SKM-1 (cell line): ENCODE data around the gene ARL17A.
"Not testable (repeated sequence)": the region's sequence is repeated elsewhere in the genome, so short reads cannot be mapped to it uniquely, and the experiment has no call there.

Experiments used
- DNase-seq: peaks from one replicate; lab custom pipeline; 2025; ENCODE audit not compliant: unreplicated experiment; lab: John Stamatoyannopoulos, UW

ARL17A gene

GRCh38 chr17:46579083-46580075 lies at the start of gene ARL17A:
ARL17A (minus strand) TSS chr17:46579691; CDS start chr17:46576322, 3,369 bp downstream.
- not testable (repeated sequence) for DNase-seq

DNA sequence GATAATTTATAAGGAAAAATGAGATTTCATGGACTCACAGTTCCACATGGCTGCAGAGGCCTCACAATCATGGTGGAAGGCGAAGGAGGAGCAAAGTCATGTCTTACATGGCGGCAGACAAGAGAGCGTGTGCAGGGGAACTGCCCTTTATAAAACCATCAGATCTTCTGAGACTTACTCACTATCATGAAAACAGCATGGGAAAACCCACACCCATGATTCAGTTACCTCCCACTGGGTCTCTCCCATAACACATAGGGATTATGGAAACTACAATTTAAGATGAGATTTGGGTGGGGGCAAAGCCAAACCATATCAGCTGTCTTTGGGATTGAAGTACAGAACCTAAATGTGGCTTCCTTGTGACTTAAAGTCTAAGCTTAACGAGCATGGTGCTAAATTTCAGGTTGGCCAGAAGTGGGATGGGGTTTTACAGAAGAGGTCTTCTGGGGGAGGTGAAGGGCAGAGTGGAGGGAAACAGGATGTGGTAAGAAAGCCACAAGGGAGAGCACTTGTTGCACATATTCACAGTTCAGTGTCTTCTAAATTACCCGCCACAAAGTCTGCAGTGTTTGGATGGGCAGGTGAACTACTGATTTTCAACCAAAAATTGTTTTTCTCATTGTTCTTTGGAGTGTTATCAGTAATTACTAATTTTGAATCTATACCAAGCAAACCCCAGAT lies 49.4 kb upstream of the ARL17A start:
- DNase-seq = not testable (repeated sequence)

DNA sequence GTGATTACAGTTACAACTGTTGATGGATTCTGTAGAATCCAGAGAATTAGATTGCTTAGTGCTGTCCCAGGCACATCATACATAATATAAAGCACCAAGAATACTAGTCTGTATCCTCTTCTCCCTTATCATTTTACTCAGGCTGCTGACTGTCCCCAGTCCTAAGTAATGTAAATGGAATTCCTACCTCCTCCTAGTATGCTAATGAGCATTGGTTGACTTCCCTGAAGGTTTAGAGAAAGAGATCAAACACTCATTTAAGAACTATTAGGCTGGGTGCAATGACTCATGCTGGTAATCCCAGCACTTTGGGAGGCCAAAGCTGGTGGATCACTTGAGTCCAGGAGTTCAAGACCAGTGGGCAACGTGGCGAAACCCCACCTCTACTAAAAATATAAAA lies 48.0 kb upstream of the ARL17A start:
- not testable (repeated sequence) for DNase-seq

DNA sequence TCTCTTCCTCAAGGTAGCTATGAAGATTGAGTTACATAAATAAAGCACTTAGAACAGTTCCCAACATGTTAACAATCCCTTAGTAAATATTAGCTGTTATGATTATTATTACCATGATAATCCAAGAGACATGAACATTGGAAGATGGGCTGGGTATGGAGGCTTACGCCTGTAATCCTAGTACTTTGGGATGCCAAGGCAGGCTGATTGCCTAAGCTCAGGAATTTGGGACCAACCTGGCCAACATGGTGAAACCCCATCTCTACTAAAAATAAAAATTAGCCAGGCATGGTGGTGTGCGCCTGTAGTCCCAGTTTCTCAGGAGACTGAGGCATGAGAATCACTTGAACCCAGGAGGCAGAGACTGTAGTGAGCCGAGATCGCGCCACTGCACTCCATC lies 45.2 kb upstream of the ARL17A start:
- not testable (repeated sequence) for DNase-seq

DNA sequence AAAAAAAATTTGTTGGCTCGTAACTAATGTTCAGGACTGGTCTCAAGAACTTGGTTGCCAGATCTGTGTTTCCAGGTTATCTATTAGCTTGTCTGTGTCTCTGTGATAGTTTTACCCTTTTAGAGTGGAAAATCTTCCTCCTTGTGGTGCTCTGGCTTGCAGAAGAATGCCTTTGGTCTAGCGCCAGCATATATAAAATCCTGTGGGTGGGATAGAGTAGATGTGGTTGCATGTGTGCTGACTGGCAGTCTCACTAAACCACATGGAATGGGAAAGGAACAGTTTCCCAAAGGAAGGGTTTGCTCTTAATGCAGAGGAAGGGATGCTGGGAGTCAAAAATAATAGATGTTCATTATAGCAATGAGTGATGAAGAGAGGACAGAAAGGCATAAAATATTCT lies 44.3 kb upstream of the ARL17A start:
- DNase-seq = not testable (repeated sequence)

DNA sequence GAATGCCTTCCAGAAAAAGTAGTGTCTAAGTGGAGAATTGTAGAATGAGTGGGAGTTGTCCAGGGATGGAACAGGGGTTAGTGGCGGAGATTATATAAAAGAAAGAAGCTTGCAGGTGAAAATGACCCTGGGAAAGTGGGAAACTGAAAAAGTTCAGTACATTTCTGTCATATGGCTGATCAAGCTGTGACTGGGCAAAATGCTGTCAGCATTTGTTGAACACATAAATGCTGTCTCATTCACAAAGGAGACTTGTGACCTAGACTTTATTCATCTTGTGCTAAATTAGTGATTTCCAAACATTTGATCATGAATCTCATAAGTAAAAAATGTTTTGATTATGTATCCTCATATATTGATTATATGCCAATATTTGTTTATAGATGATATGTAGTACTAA lies 39.5 kb upstream of the ARL17A start:
- DNase-seq = not testable (repeated sequence)

DNA sequence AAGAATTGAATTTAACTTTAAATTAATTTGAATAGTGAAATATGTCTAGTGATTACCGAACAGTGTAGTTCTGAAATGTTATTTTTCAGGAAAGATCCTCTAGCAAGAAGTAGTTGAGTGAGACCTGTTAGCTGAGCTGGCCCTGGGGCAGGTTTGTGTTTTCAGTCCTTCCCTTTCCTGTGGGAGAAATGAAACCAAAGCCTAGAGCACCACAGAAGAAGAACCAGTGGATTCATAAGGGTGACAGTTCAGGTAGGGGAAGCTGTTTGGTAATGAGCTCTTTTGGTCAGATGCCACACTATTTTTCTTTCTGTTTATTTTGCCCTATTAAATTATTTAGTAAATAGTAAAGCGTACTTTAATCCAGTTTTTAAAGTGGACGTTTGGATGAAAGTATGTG lies 37.6 kb upstream of the ARL17A start:
- DNase-seq = not testable (repeated sequence)

DNA sequence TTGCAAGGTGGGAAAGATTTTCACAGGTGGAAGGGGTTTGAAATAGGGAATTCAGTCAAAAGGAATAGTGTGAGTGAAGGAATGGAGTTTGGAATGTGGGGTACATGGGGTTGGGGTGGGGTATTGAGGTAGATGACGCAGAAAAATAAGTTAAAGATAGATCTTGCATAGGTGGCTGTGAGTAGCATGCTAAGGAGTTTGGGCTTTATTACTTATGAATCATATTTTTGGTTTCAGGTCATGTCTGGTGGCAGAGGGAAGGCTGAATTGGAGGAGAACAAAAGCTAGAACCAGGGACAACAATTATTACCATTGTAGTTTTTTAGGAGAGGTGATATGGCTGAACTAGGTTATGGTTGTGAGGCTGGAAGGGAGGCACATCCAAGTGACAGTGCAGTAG lies 34.4 kb upstream of the ARL17A start:
- not testable (repeated sequence) for DNase-seq

- DNase-seq = not testable (repeated sequence)
Observed at GRCh38 chr17:46611304-46611703, 31.8 kb upstream of the ARL17A start.

- not testable (repeated sequence) for DNase-seq
Observed at GRCh38 chr17:46603125-46603524, 23.6 kb upstream of the ARL17A start.

DNA sequence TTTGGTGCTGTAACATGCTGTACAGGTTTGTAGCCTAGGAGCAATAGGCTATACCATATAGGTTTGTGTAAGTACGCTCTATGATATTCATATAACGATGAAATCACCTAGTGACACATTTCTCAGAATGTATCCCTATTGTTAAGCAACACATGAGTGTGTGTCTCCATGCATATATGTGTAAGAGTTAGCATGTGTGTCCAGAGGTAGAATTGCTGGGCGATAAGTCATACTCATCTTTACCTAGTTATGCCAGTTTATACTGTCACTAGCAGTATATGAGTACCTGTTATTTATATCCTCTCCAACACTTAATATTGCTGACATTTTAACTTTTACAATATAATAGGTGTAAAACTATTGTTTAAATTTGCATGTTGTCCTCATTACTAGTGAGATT lies 21.3 kb upstream of the ARL17A start:
- not testable (repeated sequence) for DNase-seq

DNA sequence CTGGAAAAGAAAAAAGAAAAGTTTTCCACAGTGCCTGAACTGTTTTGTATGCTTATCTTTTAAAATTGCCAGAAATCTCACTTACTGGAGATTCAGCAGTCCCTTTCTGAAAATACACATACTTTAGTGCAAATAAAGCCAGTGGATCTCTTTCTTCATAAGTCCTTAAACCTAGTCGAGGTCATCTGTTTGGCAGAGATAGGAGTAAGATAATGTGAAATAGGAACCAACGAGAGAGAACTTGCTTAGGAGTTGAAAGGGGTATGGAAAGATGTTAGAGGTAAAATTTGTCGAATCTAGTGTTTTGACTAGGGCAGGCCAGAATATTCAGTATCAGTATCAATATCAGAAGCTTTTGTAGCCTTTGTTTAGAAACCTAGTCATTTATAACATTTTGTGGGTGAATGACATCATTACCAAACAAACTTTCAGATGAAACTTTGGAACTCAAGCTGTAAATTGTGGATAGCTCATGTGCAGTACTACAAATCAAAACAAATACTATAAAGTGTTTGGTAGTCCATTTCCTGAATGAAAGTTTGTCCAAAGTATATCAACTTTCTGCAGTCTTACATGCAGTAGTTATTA lies 18.9 kb upstream of the ARL17A start:
- not testable (repeated sequence) for DNase-seq

- DNase-seq = not testable (repeated sequence)
Observed at GRCh38 chr17:46591332-46591731, 11.8 kb upstream of the ARL17A start.

DNA sequence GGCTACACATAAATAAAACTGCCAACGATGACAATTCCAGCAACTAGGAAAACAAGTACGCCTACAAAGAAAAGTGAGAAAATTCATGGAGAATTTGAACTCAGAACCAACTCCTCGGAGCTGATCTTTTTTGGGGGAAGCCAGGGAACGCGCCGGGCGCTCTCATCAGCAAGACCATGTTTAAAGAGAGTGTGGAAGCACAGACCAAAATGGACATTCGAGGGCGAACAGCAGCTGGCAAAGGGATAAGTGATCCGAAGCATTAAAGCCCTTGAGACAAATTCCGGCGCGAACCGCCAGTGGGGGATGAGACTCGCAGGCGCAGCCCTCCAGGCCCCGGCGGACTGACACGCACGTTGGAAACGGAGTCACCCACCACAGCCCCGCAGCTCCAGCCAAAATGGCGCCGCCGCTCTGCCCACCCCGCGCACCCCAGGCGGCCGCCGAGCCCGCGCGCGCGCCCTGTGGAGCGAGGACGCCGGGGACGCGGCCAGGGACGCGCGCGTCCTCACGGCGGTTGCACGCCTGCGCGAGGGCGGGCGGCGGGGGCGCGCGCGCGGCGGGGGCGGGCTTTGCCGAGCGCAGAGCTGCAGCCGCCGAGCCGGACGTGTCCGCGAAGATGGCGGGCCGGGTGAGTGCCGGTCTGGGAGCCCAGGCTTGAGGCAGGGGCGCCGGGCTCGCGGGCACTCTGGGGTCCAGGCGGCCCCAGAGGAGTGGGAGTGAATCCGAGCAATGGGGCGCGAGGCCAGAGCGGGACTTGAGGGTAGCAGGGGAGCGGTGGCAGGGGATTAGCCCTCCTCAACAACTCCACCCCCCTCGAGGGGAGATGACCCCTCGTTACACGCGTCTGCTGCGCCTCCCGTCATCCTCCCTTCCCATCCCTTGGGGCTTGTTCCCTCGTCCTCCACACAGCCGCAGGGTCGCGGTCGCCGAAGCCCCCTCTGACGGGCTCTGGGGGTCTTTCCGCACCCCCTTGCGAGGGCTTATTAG lies 11.0 kb upstream of the ARL17A start, which contains the start of gene NSF:
TSS of gene NSF (plus strand) at position 513 of the 990 bp plus-strand sequence. CDS start at position 620, 107 bp downstream.
- not testable (repeated sequence) for DNase-seq

DNA sequence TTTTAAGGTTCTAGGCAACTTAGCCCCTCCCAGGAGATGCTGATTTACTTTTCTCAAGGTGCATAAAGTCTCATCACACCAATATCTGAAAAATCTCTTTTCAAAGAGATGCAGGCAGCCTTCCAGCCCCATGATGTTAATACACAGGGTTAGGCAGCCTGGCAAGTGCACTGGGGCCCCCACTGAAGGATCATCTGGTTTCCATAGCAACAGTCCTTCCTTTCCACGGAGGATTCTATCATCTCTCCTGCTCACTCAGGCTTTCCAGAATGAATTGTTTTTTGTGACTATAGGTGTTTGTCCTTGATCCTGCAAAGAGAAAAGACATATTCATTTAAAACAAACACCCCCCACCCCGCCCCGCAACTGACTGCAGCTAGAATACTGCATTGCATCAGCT lies 6.0 kb upstream of the ARL17A start:
- DNase-seq = not testable (repeated sequence)

GRCh38 chr17:46580082-46580481 lies 591 bp upstream of the ARL17A start:
- DNase-seq = not testable (repeated sequence)

GRCh38 chr17:46571796-46572195 lies 7.7 kb downstream of the ARL17A start:
- DNase-seq = not testable (repeated sequence)

GRCh38 chr17:46566980-46567379 lies 12.5 kb downstream of the ARL17A start:
- not testable (repeated sequence) for DNase-seq

- DNase-seq = not testable (repeated sequence)
Observed at GRCh38 chr17:46566284-46566683, 13.2 kb downstream of the ARL17A start.

DNA sequence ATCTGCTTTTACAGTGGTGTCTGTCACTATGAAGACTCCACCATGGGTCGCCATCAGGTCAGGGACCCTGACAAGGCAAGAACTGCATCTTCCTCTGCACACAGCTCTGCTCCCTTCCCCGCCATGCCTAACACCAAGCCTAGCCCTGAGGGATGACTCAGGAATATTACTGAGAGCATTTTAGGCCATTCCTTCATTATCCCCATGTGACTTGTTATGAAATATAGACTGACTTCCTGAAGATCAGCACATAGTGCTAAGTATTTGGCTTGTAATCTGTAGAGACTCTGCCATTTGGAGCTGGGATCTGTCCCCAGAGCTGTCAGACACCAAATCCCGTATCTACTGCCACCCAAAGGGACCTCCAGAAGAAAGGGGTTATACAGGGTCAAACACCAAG lies 19.4 kb downstream of the ARL17A start:
- DNase-seq = not testable (repeated sequence)
